OCI-LY3 (cell line): ENCODE data around the gene MARCHF9.

Experiments used
- EZH2phosphoT487 ChIP-seq: fragments of 200-600 bp; shearing (Covaris generic); IDR thresholded peaks from 2 replicates; pipeline ENCODE4 v1.6.1; 2018; ENCODE audit warnings: antibody characterized with exemption, mixed run types, low read depth
- TF ChIP-seq, protein P1 (sequence below): fragments of 200-600, 300-600 bp; sonication (generic); IDR thresholded peaks from 2 replicates; pipeline ENCODE4 v1.5.1; 2014; ENCODE audit warnings: antibody characterized with exemption, low read length, low read depth

DNA sequence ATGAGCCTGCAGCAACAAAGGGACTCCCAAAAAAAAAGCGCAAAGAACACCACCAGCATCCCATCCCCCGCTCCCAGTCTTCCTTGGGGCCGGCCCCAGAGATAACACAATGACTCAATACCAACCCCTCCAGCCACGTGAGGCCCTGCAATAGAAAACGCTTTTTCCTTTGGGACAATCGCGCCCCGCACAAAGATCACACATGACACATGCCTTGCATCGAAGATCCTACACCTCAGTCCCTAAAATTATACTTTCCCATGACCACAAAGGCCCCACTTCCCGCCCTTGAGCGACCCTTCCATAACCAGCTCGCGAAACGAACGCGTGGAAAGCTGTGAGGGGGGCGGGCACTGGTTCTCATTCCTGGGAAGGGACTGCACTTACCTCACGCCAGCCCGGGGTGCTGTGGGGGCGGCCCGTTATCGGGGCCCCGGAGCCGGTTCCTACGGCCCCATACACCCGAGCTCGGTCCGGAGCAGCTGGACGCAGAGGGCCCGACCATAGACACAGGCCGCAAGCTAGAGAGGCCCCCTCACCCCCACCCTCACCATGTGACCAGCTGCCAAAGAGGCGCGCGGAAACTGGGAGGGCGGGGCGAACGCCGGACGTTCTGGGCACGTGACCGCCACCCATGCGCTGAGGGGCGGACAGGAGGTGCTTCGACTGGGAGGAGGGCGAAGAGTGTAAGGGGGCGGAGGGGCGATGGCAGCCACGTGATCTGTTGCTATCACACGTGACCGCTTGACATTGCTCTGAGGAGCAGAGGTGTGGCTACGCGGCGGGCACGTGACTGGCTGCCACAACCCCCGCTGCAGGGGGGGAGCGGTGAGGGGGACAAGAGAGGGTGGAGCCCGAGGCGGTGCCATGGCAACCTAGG is 2.9 kb upstream of the MARCHF9 start, which contains the start of gene CDK4:
- TF ChIP-seq, protein P1, sequence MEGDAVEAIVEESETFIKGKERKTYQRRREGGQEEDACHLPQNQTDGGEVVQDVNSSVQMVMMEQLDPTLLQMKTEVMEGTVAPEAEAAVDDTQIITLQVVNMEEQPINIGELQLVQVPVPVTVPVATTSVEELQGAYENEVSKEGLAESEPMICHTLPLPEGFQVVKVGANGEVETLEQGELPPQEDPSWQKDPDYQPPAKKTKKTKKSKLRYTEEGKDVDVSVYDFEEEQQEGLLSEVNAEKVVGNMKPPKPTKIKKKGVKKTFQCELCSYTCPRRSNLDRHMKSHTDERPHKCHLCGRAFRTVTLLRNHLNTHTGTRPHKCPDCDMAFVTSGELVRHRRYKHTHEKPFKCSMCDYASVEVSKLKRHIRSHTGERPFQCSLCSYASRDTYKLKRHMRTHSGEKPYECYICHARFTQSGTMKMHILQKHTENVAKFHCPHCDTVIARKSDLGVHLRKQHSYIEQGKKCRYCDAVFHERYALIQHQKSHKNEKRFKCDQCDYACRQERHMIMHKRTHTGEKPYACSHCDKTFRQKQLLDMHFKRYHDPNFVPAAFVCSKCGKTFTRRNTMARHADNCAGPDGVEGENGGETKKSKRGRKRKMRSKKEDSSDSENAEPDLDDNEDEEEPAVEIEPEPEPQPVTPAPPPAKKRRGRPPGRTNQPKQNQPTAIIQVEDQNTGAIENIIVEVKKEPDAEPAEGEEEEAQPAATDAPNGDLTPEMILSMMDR = no peak
- TF ChIP-seq EZH2phosphoT487 = no peak
